ENCODE results near the gene VSTM1.

The VSTM1 gene

DNA sequence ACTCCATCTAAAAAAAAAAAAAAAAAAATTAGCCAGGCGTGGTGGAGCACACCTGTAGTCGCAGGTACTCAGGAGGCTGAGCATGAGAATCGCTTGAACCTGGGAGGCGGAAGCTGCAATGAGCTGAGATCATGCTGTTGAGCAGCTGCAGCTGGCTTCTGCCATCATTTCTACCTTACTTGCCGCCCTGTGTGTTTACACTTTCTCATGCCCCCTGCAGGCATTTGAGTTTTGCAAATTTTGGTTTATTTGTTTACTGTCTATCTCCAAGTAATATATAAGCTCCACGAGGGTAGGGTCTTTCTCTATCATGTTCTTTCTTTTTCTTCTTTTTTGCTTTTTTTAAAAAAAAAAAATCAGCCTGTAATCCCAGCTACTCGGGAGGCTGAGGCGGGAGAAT is 54.3 kb downstream of the VSTM1 start:
- no peak for DNase-seq

DNA sequence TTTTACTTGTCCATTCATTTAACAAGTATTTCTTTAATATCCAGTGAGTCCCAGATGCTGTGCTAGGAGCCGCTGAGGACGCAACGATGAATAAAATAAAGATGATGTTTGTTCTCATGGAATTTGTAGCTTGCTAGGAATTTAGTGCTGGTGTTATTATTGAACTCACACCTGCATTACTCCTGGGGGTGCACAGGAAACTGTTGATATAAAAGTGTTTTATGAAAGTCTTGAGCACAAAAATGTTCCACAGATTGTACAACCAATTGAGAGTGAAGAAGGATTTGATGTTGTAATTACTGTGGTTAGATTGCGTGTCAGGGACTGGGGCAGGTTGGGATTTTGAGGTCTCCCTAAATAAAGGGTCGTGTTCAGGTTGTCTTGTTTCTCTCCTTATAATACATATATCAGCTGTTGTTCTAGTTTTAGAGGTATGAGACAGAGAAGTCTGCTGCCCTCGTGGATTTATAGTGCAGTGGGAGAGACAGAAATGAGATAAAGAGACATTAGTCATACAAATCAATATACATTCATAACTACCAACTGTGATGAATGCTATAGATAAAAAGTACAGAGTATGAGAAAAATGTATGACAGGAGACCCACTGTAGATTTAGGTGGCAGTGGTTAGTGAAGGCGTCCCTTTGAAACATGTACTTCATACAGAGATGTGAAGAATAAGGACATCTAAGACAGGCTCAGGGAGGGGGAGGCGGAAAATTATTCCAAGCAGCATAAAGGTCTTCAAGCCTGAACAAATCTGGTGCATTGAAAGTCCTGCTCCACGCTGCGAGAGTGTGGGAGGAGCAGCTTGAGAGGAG is 61.0 kb downstream of the VSTM1 start:
- no peak for DNase-seq

DNA sequence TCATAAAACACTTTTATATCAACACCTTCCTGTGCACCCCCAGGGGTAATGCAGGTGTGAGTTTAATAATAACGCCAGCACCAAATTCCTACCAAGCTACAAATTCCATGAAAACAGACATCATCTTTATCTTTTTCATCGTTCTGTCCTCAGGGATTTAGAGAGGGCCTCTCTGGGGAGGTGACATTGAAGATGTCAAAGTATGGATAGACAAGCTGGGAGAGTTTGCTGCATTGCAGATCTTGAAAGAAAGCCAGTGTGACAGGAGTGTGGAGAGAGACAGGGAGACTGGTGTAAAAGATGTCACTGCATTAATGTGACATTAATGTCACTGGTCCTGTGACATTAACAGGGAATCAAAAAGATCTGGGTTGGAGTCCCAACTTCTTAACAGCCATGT is 62.2 kb downstream of the VSTM1 start:
- no peak for DNase-seq

DNA sequence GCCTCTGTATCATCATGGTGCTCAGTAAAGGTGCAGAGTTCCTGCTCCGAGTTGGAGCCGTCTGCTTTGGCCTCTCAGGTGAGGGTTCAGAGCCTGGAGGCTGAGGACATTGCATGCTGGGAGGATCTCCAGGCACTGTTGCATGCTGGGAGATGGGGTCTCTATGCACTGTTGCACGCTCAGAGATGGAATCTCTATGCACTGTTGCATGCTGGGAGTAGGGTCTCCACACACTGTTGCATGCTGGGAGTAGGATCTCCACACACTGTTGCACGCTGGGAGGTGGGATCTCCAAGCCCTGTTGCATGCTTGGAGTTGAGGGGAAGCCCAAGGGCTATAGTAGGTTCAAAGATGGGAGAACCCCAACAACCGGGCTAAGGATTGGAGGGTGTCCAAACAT is 64.0 kb downstream of the VSTM1 start:
- DNase-seq, result no peak

- DNase-seq, result no peak
Observed at GRCh38 chr19:53998223-53998622, 65.5 kb downstream of the VSTM1 start.

- DNase-seq, result no peak
Observed at GRCh38 chr19:53994811-53995210, 68.9 kb downstream of the VSTM1 start.

DNA sequence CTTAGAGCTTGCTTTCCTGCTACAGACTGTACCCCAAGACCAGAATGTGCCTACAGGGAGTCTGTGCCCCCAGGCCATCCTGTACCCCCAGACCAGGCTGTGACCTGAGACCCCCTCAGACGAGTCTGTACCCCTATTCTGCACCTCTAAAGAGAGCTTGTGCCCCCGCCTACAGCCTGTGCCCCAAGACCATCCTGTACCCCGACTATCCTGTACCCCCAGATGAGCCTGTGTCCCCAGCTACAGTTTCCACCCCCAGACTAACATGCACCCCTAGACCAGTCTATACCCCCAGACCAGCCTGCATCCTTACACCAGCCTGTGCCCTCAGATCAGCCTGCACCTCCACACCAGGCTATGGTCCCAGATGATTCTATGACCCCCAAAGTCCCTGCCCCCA is 70.2 kb downstream of the VSTM1 start:
- no peak for DNase-seq

GRCh38 chr19:53992815-53993214 is 70.9 kb downstream of the VSTM1 start:
- DNase-seq, result no peak

- no peak for DNase-seq
Observed at GRCh38 chr19:53992211-53992610, 71.5 kb downstream of the VSTM1 start.

DNA sequence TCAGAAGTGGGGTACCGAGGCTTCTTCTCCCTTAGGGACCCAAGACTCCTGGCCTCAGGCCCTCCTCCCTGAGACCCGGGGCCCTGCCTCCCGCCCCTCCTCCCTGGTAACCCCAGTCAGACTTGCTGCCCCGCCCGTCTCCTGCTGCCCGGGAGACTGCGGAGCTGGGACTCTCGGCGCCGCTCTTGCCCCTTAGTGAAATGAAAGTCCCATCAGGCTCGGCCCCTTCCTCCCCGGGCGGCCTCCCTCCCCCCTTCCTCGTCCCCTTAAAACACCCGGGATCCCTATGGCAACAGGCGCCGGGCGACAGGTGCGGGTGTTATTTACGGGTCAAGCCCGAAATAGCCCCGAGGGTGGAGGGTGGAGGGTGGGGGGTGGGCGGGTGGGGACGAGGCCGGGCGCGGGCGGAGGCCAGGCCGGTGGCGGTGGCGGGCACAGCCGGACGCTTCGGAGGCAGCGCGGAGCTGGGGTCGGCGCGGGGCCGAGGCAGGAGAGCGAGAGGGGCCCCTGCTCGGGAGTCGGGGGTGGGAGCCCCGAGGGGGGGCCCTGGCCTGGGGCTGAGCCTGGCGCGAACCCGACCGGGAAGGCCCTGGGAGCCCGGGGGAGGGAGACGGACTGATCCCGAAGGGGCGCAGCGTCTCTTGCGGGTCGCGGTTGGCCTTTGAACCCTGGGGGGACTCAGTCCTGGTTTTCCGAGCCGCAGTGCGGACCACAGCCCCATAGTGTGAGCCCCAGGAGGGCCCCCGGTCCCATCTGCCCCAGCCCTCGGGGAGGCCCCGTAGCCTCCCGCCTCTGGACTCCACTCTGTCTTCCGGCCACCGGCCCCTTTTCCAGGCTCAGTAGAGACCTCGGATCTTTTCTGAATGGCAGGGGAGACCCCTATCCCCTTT is 72.2 kb downstream of the VSTM1 start, which contains the start of gene CACNG6:
Gene CACNG6, plus strand, starts transcription at position 414 of the 890 bp plus-strand sequence. CDS start 1,241 bp downstream, outside the sequence.
- DNase-seq, result no peak
